K562 (cell line): ENCODE results near the gene SIGLEC9. TPM values are rescaled to one million over a fixed set of nuclear protein-coding genes. Genes with fewer than 3 reads are reported as not detected.

Experiments used
- ARHGAP35 ChIP-seq: fragments of 450-650 bp; IDR thresholded peaks from 2 replicates; pipeline ENCODE4 v1.6.1; 2018; ENCODE audit not compliant: partially characterized antibody
- ARID2 ChIP-seq: fragments of 450-650 bp; IDR thresholded peaks from 2 replicates; pipeline ENCODE4 v1.6.1; 2017; ENCODE audit warnings: antibody characterized with exemption, mild to moderate bottlenecking
- CBX8 ChIP-seq: fragments of 200-600 bp; sonication (generic); IDR thresholded peaks from 2 replicates; pipeline ENCODE4 v1.6.1; 2012; ENCODE audit warnings: borderline replicate concordance, mixed run types, low read depth, mild to moderate bottlenecking, moderate library complexity, mixed read lengths, low read length, control low read depth, inconsistent platforms; ENCODE audit not compliant: poor library complexity, severe bottlenecking; ENCODE audit errors: extremely low read depth
- ELF4 ChIP-seq: fragments of 450-650 bp; formaldehyde crosslinking; IDR thresholded peaks from 2 replicates; pipeline ENCODE4 v1.4.0; 2022; ENCODE audit warnings: missing genetic modification characterization
- FOSL1 ChIP-seq: fragments of 200-800 bp; sonication (Bioruptor generic); conservative IDR thresholded peaks from 2 replicates; pipeline ENCODE4 v1.6.1; 2016; ENCODE audit warnings: missing genetic modification characterization, missing compliant biosample characterization
- HBP1 ChIP-seq: fragments of 450-650 bp; formaldehyde crosslinking; IDR thresholded peaks from 2 replicates; pipeline ENCODE4 v1.4.0; 2022; ENCODE audit warnings: missing genetic modification characterization
- KAT8 ChIP-seq: fragments of 450-650 bp; IDR thresholded peaks from 2 replicates; pipeline ENCODE4 v1.6.1; 2016; ENCODE audit warnings: low read depth, mild to moderate bottlenecking
- MAZ ChIP-seq, 2 experiments: fragments of 450-650 bp in 1 of 2; sonication (generic) in 1 of 2; formaldehyde crosslinking; IDR thresholded peaks in 1 of 2; conservative IDR thresholded peaks in 1 of 2; 2 replicates each; pipeline versions ENCODE4 v1.4.0 to v1.5.0; 2020; ENCODE audit warnings: mild to moderate bottlenecking in 1 of 2, missing genetic modification reagents in 1 of 2
- MCM5 ChIP-seq: fragments of 450-650 bp; IDR thresholded peaks from 2 replicates; pipeline ENCODE4 v1.6.1; 2016; ENCODE audit warnings: low read depth
- MGA ChIP-seq: fragments of 450-650 bp; IDR thresholded peaks from 2 replicates; pipeline ENCODE4 v1.6.1; 2016; ENCODE audit warnings: mild to moderate bottlenecking, moderate library complexity
- RBFOX2 ChIP-seq: fragments of 200-400 bp; formaldehyde crosslinking; IDR thresholded peaks from 2 replicates; pipeline ENCODE4 v1.6.1; 2017; ENCODE audit warnings: low read depth, mild to moderate bottlenecking, low read length, moderate library complexity
- RUNX1 ChIP-seq: sonication (generic); IDR thresholded peaks from 2 replicates; pipeline ENCODE4 v1.6.1; 2016; ENCODE audit warnings: antibody characterized with exemption, low read depth
- SNRNP70 ChIP-seq: fragments of 200-400 bp; formaldehyde crosslinking; optimal IDR thresholded peaks from 2 replicates; pipeline ENCODE3; 2017; ENCODE audit warnings: low read depth, low read length
- SPI1 ChIP-seq: IDR thresholded peaks from 2 replicates; pipeline ENCODE4 v1.6.1; 2011; ENCODE audit warnings: low read depth, low read length, control low read depth, borderline replicate concordance
- ZNF766 ChIP-seq: fragments of 200-800 bp; sonication (Bioruptor generic); conservative IDR thresholded peaks from 2 replicates; pipeline ENCODE4 v1.6.1; 2016; ENCODE audit warnings: missing genetic modification characterization, missing compliant biosample characterization
- polyA plus RNA-seq, 8 experiments: library from polyadenylated mRNA; depleted of rRNA in 4 of 8; stranded (reverse) in 5 of 8; unstranded in 3 of 8; fragments of >200 nt; fragmentation: Nextera tagmentation in 2 of 8; fragmentation: Illumina TruSeq in 1 of 8; extraction: Ambion mirVana in 2 of 8; extraction: Trizol in 1 of 8; gene quantifications; 2 replicates each; pipeline versions ENCODE4 v1.2.1 to v1.2.3, GENCODE V29; 2011 to 2014; ENCODE audit warnings: inconsistent platforms in 1 of 8, missing spikeins in 1 of 8
- total RNA-seq, 7 experiments: library from RNA; depleted of rRNA in 6 of 7; stranded (reverse); fragments of >200 nt in 6 of 7; fragmentation: Illumina TruSeq in 2 of 7; extraction: Trizol in 2 of 7; gene quantifications; 2 replicates each; pipeline versions ENCODE4 v1.2.1 to v1.2.3, GENCODE V29; 2011 to 2021; ENCODE audit warnings: low replicate concordance in 1 of 7

The SIGLEC9 gene
- total and polyA plus RNA-seq, 9 of the 15 experiments (the other 6 are each of a cell fraction or from before 2014, with no cell fraction given), result 0.09 to 0.34 (median 0.22) TPM; not detected in 4

GRCh38 chr19:51136851-51137551, 12.3 kb downstream of the SIGLEC9 start (continued):
- TF ChIP-seq KAT8 (no peak), SNRNP70 (no peak), HBP1 (CRISPR knock-in tag) (peak; percentile 95; the same call in 1 of the 2 replicates), RBFOX2 (peak; percentile 56; the same call in 1 of the 2 replicates), CBX8 (no peak), ELF4 (CRISPR knock-in tag) (peak; percentile 47), ARHGAP35 (no peak), MGA (0 out of 2 replicates have a peak, but pooled peaks have one; percentile 13), ARID2 (no peak), MCM5 (no peak), MAZ (CRISPR knock-in tag; conservative IDR thresholded peaks at IDR 0.05 in 1 of 2, IDR thresholded peaks at IDR 0.05 in 1 of 2) (0 out of 4 replicates have a peak, but pooled peaks of 1 of the 2 experiments have one; percentile 21), RUNX1 (peak; percentile 68; the same call in 1 of the 2 replicates), FOSL1 (tag) (peak; percentile 54; the same call in 1 of the 2 replicates), ZNF766 (CRISPR knock-in tag) (peak; percentile 87), SPI1 (peak; percentile 92)
